Measurements from ENCODE around the gene AFTPH.
A peak's percentile ranks its signal among the peaks of the same experiment; 100 is the strongest.
"Not testable (repeated sequence)": the region's sequence is repeated elsewhere in the genome, so short reads cannot be mapped to it uniquely, and the experiment has no call there.

Gene AFTPH

DNA sequence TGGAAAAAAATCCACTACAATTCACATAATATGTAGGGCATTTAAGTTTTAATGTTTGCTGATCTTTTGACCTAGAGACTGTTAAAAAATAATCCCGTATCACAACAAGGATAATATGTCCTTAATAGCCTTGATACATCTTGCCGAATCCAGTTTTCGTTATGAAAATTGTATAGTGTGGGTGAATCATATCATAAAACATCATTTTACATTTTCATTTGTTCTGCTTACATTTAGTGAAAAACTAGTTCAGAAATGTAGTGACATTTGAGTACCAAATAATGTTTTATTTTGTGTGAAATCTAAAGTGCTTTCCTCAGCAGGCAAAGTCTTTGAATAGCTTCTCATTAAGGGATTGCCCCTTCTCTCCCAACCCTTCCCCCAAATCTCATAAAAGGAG lies 1.9 kb downstream of the AFTPH start:
- Histone ChIP-seq H3K9me3 (ENCODE audit: insufficient read depth, low read depth, low read length) (no peaks in the 10 kb centered on the region), H3K36me3 (ENCODE audit: insufficient read depth, low read depth, low read length) (no peaks in the 10 kb centered on the region), H3K4me3 (ENCODE audit: low read length) (peak overlapping the region; percentile 82), H3K4me1 (ENCODE audit: insufficient read depth, low read length) (peaks cover 5% of the 10 kb centered on the region; the same call in 1 of the 2 replicates), H3K27me3 (ENCODE audit: insufficient read depth, low read length) (no peaks in the 10 kb centered on the region), H3K27ac (ENCODE audit: low read length) (no peak overlapping the region), H3K9ac (ENCODE audit: low read depth, low read length) (no peak overlapping the region)

DNA sequence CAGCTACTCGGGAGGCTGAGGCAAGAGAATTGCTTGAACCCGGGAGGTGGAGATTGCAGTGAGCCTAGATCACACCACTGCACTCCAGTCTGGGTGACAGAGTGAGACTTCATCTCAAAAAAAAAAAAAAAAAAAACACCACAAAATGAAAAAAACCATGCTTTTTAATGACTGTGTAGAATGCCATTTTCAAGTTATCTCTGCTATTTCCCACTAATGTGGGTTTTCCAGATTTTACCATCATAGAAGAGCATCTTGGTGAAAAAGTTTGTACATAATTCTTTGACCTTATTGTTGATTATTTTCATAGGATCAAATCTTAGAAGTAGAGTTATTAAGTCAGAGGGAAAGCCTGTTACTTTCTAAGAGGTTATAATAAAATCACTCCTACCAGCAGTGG lies 6.8 kb downstream of the AFTPH start:
- not testable (repeated sequence) for H3K9ac ChIP-seq (ENCODE audit: low read depth, low read length); H3K9me3 ChIP-seq (ENCODE audit: insufficient read depth, low read depth, low read length); H3K4me1 ChIP-seq (ENCODE audit: insufficient read depth, low read length); H3K36me3 ChIP-seq (ENCODE audit: insufficient read depth, low read depth, low read length); H3K4me3 ChIP-seq (ENCODE audit: low read length); H3K27ac ChIP-seq (ENCODE audit: low read length); H3K27me3 ChIP-seq (ENCODE audit: insufficient read depth, low read length)

DNA sequence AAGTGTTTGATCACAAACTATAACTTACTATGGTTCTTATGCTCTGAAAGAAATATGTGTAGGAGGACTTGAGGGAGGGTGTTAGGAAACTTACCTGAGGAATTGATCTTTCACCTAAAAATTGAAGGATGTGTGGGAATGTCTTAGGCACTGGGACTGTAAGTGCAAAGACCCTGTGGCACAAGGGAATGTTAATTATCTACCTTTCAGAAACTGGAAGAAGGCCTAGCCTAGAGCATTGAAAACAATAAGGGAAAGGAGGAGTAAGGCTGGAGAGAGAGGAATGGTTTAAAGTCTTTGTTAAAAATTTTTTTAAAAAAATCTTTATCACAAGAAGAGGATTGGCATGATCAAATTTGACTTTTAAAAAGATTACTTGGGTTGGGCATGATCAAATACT lies 7.9 kb downstream of the AFTPH start:
- H3K4me1 ChIP-seq (ENCODE audit: insufficient read depth, low read length) = no peaks in the 10 kb centered on the region
- no peaks in the 10 kb centered on the region for H3K36me3 ChIP-seq (ENCODE audit: insufficient read depth, low read depth, low read length)
- H3K9ac ChIP-seq (ENCODE audit: low read depth, low read length) = no peak overlapping the region
- H3K4me3 ChIP-seq (ENCODE audit: low read length) = no peak overlapping the region
- H3K27ac ChIP-seq (ENCODE audit: low read length) = no peak overlapping the region
- no peaks in the 10 kb centered on the region for H3K9me3 ChIP-seq (ENCODE audit: insufficient read depth, low read depth, low read length)
- no peaks in the 10 kb centered on the region for H3K27me3 ChIP-seq (ENCODE audit: insufficient read depth, low read length)

DNA sequence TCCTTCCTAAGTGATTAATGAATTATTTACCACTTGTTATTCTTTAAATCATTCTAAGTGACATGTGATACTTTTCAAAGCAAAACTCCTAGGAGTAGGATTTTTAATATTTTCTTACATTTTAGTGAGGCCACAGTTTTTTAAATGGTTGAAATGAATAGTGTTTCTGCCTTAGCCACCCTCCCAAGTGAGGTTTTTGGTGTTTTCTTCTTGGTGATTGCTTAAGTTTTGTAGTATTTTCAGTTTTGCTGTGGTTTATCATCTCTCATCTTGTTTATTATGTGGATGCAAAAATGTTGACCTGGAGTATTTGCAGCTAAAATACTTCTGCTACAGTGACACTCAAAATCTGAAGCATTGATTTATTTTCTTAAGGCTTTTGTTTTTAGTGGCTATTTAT lies 9.8 kb downstream of the AFTPH start:
- no peaks in the 10 kb centered on the region for H3K27me3 ChIP-seq (ENCODE audit: insufficient read depth, low read length)
- H3K9me3 ChIP-seq (ENCODE audit: insufficient read depth, low read depth, low read length) = no peaks in the 10 kb centered on the region
- no peaks in the 10 kb centered on the region for H3K36me3 ChIP-seq (ENCODE audit: insufficient read depth, low read depth, low read length)
- H3K9ac ChIP-seq (ENCODE audit: low read depth, low read length) = no peak overlapping the region
- H3K27ac ChIP-seq (ENCODE audit: low read length) = no peak overlapping the region
- peaks cover 7% of the 10 kb centered on the region; the same call in 1 of the 2 replicates for H3K4me1 ChIP-seq (ENCODE audit: insufficient read depth, low read length)
- H3K4me3 ChIP-seq (ENCODE audit: low read length) = no peak overlapping the region

DNA sequence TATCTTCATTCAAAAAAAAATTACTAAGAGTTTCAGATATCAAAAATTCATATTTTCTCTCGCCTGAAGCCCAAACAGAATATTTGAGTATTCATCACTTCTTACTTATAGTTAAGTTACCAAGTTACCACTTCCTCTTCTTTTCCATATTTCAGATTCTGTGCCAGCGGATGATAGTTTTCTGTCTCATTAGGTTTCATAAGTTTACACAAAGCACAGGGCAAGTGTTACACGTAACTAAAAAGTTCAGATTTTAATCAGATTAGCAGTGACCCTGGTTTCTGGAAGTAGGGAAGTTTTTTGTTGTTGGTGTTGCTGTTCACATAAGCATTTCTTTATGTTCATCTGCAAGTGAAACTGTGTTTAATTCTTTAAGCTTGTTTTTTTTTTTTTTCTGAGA lies 10.2 kb downstream of the AFTPH start:
- Histone ChIP-seq H3K4me1 (ENCODE audit: insufficient read depth, low read length) (peaks cover 7% of the 10 kb centered on the region; the same call in 1 of the 2 replicates), H3K9ac (ENCODE audit: low read depth, low read length) (no peak overlapping the region), H3K9me3 (ENCODE audit: insufficient read depth, low read depth, low read length) (no peaks in the 10 kb centered on the region), H3K27me3 (ENCODE audit: insufficient read depth, low read length) (no peaks in the 10 kb centered on the region), H3K36me3 (ENCODE audit: insufficient read depth, low read depth, low read length) (no peaks in the 10 kb centered on the region), H3K4me3 (ENCODE audit: low read length) (no peak overlapping the region), H3K27ac (ENCODE audit: low read length) (no peak overlapping the region)

DNA sequence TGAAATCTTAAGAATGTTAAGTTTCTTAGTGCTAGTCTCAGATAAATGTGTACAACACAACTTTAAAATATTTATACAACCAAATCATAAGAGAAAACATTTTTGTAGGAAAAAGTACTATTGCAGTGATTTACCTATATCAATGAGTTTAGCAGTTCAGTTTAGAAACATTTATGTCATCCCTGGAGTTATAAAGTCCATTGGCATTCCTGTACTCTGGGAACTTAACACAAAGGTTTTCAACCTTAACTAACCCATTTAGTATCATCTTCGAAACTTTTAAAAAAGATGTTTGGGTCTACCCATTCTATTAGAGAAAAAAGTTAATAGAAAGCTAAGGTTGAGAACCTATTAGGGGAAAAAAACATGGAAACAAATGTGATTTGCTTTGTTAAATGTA lies 10.9 kb downstream of the AFTPH start:
- no peaks in the 10 kb centered on the region for H3K36me3 ChIP-seq (ENCODE audit: insufficient read depth, low read depth, low read length)
- no peak overlapping the region for H3K4me3 ChIP-seq (ENCODE audit: low read length)
- H3K27ac ChIP-seq (ENCODE audit: low read length) = no peak overlapping the region
- no peaks in the 10 kb centered on the region for H3K27me3 ChIP-seq (ENCODE audit: insufficient read depth, low read length)
- H3K9ac ChIP-seq (ENCODE audit: low read depth, low read length) = no peak overlapping the region
- H3K4me1 ChIP-seq (ENCODE audit: insufficient read depth, low read length) = peaks cover 7% of the 10 kb centered on the region; the same call in 1 of the 2 replicates
- H3K9me3 ChIP-seq (ENCODE audit: insufficient read depth, low read depth, low read length) = no peaks in the 10 kb centered on the region

DNA sequence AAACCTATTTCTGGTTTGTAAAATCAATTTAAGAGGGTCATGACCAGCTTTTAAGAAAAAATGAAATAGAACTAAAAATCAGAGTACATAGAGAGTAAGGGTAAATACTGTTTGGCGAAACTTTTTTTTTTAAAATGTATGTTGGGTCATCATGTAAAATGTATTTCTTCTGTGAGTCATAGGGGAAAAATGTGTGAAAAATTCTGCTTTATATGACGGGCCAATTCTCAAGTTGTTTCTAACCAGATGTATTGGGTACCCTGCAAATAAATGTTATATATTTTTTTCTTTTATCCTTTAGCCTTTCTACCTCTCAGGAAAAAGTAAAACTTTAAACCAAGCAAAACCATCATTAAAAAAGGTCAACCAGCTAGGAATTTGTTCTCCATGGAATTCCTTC lies 13.9 kb downstream of the AFTPH start:
- Histone ChIP-seq H3K4me1 (ENCODE audit: insufficient read depth, low read length) (peaks cover 7% of the 10 kb centered on the region; the same call in 1 of the 2 replicates), H3K36me3 (ENCODE audit: insufficient read depth, low read depth, low read length) (no peaks in the 10 kb centered on the region), H3K4me3 (ENCODE audit: low read length) (no peak overlapping the region), H3K9me3 (ENCODE audit: insufficient read depth, low read depth, low read length) (no peaks in the 10 kb centered on the region), H3K27me3 (ENCODE audit: insufficient read depth, low read length) (no peaks in the 10 kb centered on the region), H3K27ac (ENCODE audit: low read length) (no peak overlapping the region), H3K9ac (ENCODE audit: low read depth, low read length) (no peak overlapping the region)

DNA sequence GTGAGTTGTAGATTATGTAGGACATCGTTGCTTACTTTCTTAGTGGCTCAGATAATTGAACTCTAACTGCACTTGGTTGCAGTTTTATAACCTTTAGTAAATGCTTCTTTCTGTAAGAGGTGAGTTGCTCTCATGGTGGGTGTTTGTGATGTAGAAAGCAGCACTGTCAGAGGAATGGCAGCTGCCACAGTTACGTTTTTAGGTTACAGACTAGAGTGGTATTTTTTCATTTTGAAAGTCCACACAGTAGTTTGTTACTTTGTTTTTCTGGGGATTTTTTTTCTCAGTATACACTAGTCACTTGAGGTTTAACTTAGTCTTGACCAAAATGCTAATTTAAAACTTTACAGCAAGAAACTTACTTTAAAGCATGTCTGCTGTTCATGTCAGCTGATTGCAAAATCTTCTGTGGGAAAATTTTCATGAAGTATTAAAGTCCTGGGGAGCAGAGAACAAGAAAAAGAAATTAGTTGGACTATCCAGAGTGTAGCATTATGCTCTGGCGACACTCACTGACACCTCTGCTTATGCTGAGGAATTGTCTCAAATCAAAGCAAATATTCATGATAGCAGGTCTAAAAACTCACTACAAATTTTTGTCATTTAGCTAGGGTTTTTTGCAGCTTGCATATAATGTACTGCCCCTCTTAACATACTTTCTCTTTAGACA lies 14.8 kb downstream of the AFTPH start:
- Histone ChIP-seq H3K27ac (ENCODE audit: low read length) (no peak overlapping the region), H3K9me3 (ENCODE audit: insufficient read depth, low read depth, low read length) (no peaks in the 10 kb centered on the region), H3K9ac (ENCODE audit: low read depth, low read length) (no peak overlapping the region), H3K4me3 (ENCODE audit: low read length) (no peak overlapping the region), H3K27me3 (ENCODE audit: insufficient read depth, low read length) (no peaks in the 10 kb centered on the region), H3K36me3 (ENCODE audit: insufficient read depth, low read depth, low read length) (no peaks in the 10 kb centered on the region), H3K4me1 (ENCODE audit: insufficient read depth, low read length) (peaks cover 7% of the 10 kb centered on the region; the same call in 1 of the 2 replicates)

DNA sequence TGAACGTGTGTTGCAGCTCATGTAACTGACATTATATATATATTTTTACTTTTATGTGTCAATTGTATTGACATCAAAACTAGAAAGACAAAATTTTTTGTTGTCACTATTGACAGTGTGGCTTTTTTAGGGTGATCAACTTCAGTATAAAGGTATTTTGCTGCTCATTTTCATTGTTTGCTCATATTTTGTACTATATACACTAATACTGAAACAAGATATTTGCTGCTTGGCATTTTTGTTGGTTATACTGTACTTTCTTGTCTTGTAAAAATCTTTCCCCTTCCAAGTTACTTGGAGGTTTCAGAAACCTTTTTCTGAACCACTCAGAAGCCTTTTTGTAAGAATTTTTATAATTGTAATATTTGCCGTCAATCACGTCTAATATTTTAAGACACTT lies 16.5 kb downstream of the AFTPH start:
- no peak overlapping the region for H3K9ac ChIP-seq (ENCODE audit: low read depth, low read length)
- no peaks in the 10 kb centered on the region for H3K27me3 ChIP-seq (ENCODE audit: insufficient read depth, low read length)
- peaks cover 7% of the 10 kb centered on the region; the same call in 1 of the 2 replicates for H3K4me1 ChIP-seq (ENCODE audit: insufficient read depth, low read length)
- no peaks in the 10 kb centered on the region for H3K36me3 ChIP-seq (ENCODE audit: insufficient read depth, low read depth, low read length)
- H3K4me3 ChIP-seq (ENCODE audit: low read length) = no peak overlapping the region
- no peak overlapping the region for H3K27ac ChIP-seq (ENCODE audit: low read length)
- H3K9me3 ChIP-seq (ENCODE audit: insufficient read depth, low read depth, low read length) = no peaks in the 10 kb centered on the region

DNA sequence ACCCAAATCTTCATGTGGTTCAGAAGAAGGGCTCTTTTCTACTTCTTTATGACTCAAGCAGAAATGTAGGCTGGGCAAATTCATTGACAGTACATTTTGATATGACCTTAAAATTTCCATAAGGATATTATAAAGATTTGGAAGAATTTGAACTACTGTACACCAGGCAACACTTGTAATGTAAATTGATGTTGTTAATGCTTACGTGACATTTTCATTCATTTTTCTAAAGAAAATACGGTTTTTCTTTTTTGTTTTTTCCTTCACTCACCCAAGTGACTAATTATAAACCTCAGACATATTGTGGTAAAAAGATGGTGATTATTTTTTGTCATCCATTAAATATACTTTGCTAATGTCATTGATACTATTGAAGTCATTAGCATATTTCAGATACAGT lies 17.4 kb downstream of the AFTPH start:
- Histone ChIP-seq H3K36me3 (ENCODE audit: insufficient read depth, low read depth, low read length) (no peaks in the 10 kb centered on the region), H3K9me3 (ENCODE audit: insufficient read depth, low read depth, low read length) (no peaks in the 10 kb centered on the region), H3K9ac (ENCODE audit: low read depth, low read length) (no peak overlapping the region), H3K4me3 (ENCODE audit: low read length) (no peak overlapping the region), H3K4me1 (ENCODE audit: insufficient read depth, low read length) (peaks cover 7% of the 10 kb centered on the region; the same call in 1 of the 2 replicates), H3K27ac (ENCODE audit: low read length) (no peak overlapping the region), H3K27me3 (ENCODE audit: insufficient read depth, low read length) (no peaks in the 10 kb centered on the region)

DNA sequence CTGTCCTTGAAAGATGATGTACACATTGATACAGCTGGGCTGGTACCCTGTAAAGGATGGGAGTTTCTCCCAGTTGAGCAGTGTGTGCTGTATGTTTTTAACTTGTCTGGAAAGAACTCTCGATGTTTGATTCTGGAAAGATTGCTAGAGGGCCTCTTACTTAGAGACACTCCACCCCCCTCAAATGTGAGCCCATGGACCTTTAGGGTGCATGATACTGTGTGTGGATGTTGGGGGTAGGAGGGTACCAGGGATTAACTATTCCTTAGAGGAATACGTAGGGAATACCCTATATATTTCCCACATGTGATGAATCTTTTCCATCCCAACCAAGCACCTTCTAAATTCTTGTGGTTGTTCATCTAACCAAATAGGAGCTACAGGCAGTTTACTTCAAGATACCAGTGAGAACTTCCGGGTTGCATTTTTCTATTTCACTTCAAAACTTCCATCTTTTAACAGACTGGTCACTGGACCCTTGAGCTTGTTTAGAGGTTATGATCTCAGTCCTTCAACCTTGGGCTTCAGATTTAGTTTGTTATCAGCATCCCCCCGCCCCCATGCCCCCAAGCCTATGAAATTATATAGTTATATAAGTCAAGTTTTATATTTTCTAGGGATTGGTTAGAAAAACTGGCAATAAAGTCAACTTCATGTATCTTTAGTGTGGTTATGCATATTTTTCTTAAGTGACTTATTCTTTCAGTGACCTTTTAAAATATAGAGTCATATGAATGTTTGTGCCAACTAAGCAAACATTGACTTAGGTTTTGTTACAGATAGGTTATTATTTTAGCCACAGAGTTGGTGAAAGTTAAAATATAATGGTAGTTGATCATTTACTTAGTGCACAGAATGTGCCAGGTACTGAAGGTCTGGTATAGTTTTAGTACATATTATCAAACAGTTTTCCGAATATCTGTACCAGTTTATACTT lies 18.2 kb downstream of the AFTPH start:
- Histone ChIP-seq H3K9me3 (ENCODE audit: insufficient read depth, low read depth, low read length) (no peaks in the 10 kb centered on the region), H3K4me1 (ENCODE audit: insufficient read depth, low read length) (peaks cover 7% of the 10 kb centered on the region; the same call in 1 of the 2 replicates), H3K27ac (ENCODE audit: low read length) (no peak overlapping the region), H3K4me3 (ENCODE audit: low read length) (no peak overlapping the region), H3K36me3 (ENCODE audit: insufficient read depth, low read depth, low read length) (no peaks in the 10 kb centered on the region), H3K27me3 (ENCODE audit: insufficient read depth, low read length) (no peaks in the 10 kb centered on the region), H3K9ac (ENCODE audit: low read depth, low read length) (no peak overlapping the region)

Measured in iPS-20b (cell line).